GM23338 (cell line): Measurements from ENCODE around the gene BHLHE41. TPM values are rescaled to one million over a fixed set of nuclear protein-coding genes. Genes with fewer than 3 reads are reported as not detected.

ENCODE experiments used
- ATAC-seq: fragments of 200-7000 bp; cut with Tn5 transposase; 3 replicates; pipeline ENCODE4 v1.9.1; 2020
- DNase-seq: peaks from one replicate; pipeline ENCODE4 v3.0.0-alpha.2; 2015; ENCODE audit warnings: low spot score
- H2AFZ ChIP-seq: fragments of 200-600 bp; sonication (generic); 2 replicates; pipeline ENCODE4 v1.8.0; 2016; ENCODE audit warnings: antibody characterized with exemption, mild to moderate bottlenecking, moderate library complexity
- H3F3A ChIP-seq: fragments of 200-600 bp; sonication (generic); replicated peaks from 2 replicates; pipeline ENCODE4 v1.8.0; 2017; ENCODE audit warnings: antibody characterized with exemption, mixed run types, low read depth
- H3K27ac ChIP-seq: fragments of 200-600 bp; sonication (generic); 2 replicates; pipeline ENCODE4 v1.6.1; 2016; ENCODE audit warnings: low read depth
- H3K27me3 ChIP-seq: fragments of 200-600 bp; sonication (generic); 2 replicates; pipeline ENCODE4 v1.8.0; 2016; ENCODE audit warnings: mild to moderate bottlenecking, mixed run types, moderate library complexity; ENCODE audit not compliant: insufficient read depth
- H3K36me3 ChIP-seq: fragments of 200-600 bp; sonication (generic); 2 replicates; pipeline ENCODE4 v1.8.0; 2016; ENCODE audit warnings: mild to moderate bottlenecking; ENCODE audit not compliant: insufficient read depth
- H3K4me1 ChIP-seq: fragments of 200-600 bp; sonication (generic); 2 replicates; pipeline ENCODE4 v1.8.0; 2016; ENCODE audit warnings: mild to moderate bottlenecking, moderate library complexity; ENCODE audit not compliant: insufficient read depth
- H3K4me2 ChIP-seq: fragments of 200-600 bp; sonication (generic); 2 replicates; pipeline ENCODE4 v1.7.1; 2017; ENCODE audit warnings: mixed run types
- H3K4me3 ChIP-seq: fragments of 200-600 bp; sonication (generic); 2 replicates; pipeline ENCODE4 v1.6.1; 2016; ENCODE audit warnings: mixed run types
- H3K79me2 ChIP-seq: fragments of 200-600 bp; sonication (generic); replicated peaks from 2 replicates; pipeline ENCODE4 v1.8.0; 2017; ENCODE audit warnings: mild to moderate bottlenecking; ENCODE audit not compliant: insufficient read depth
- H3K9me2 ChIP-seq: fragments of 200-600 bp; sonication (generic); 2 replicates; pipeline ENCODE4 v1.8.0; 2017; ENCODE audit not compliant: insufficient read depth
- H4K20me1 ChIP-seq: fragments of 200-600 bp; sonication (generic); replicated peaks from 2 replicates; pipeline ENCODE4 v1.8.0; 2017; ENCODE audit warnings: mild to moderate bottlenecking; ENCODE audit not compliant: insufficient read depth
- H3K27ac Mint-ChIP-seq: 2 replicates; pipeline ENCODE4 v1.8.0; 2020; ENCODE audit warnings: inconsistent platforms, mild to moderate bottlenecking, moderate library complexity, mixed read lengths
- H3K27me3 Mint-ChIP-seq: 3 replicates; pipeline ENCODE4 v1.8.0; 2022; ENCODE audit warnings: low read depth, mild to moderate bottlenecking, moderate library complexity, mixed read lengths, inconsistent platforms; ENCODE audit not compliant: insufficient read depth, poor library complexity
- H3K36me3 Mint-ChIP-seq: 3 replicates; pipeline ENCODE4 v1.8.0; 2021; ENCODE audit warnings: low read depth, mild to moderate bottlenecking, inconsistent platforms, moderate library complexity, mixed read lengths
- H3K4me1 Mint-ChIP-seq: 3 replicates; pipeline ENCODE4 v1.8.0; 2020; ENCODE audit warnings: mild to moderate bottlenecking, inconsistent platforms, mixed read lengths
- H3K4me3 Mint-ChIP-seq: 3 replicates; pipeline ENCODE4 v1.8.0; 2021; ENCODE audit warnings: moderate library complexity, mild to moderate bottlenecking, inconsistent platforms, mixed read lengths
- H3K9me3 Mint-ChIP-seq: 3 replicates; pipeline ENCODE4 v1.8.0; 2020; ENCODE audit warnings: moderate library complexity, mild to moderate bottlenecking, inconsistent platforms, mixed read lengths
- EZH2 ChIP-seq: fragments of 200-600 bp; sonication (generic); IDR thresholded peaks from one replicate; pipeline ENCODE4 v1.8.0; 2017; ENCODE audit warnings: antibody characterized with exemption, mild to moderate bottlenecking, low read depth; ENCODE audit not compliant: unreplicated experiment
- JUNB ChIP-seq: IDR thresholded peaks from one replicate; pipeline ENCODE4 v1.6.1; 2016; ENCODE audit warnings: antibody characterized with exemption; ENCODE audit not compliant: unreplicated experiment
- NANOG ChIP-seq: IDR thresholded peaks from 2 replicates; pipeline ENCODE4 v1.6.1; 2016; ENCODE audit warnings: antibody characterized with exemption, borderline replicate concordance
- STAT1 ChIP-seq: IDR thresholded peaks from one replicate; pipeline ENCODE4 v1.6.1; 2016; ENCODE audit warnings: antibody characterized with exemption; ENCODE audit not compliant: unreplicated experiment
- ZNF114 ChIP-seq: fragments of 250-450 bp; sonication (Bioruptor Pico); IDR thresholded peaks from 2 replicates; pipeline ENCODE4 v1.5.0; 2020; ENCODE audit warnings: mild to moderate bottlenecking, moderate library complexity
- ZNF331 ChIP-seq: fragments of 250-450 bp; sonication (Bioruptor Pico); IDR thresholded peaks from 2 replicates; pipeline ENCODE4 v1.5.0; 2020; ENCODE audit warnings: low read depth, mild to moderate bottlenecking, moderate library complexity
- polyA plus RNA-seq: library from polyadenylated mRNA; unstranded; fragments of >200 nt; fragmentation: Nextera tagmentation; extraction: Ambion mirVana; gene quantifications from 2 replicates; pipeline ENCODE4 v1.2.1, GENCODE V29; 2016
- total RNA-seq: library from RNA; depleted of rRNA; stranded (reverse); fragments of >200 nt; shearing (Covaris generic); gene quantifications from 2 replicates; pipeline ENCODE4 v1.2.3, GENCODE V29; 2014
- TF ChIP-seq, protein P1 (sequence below): IDR thresholded peaks from 2 replicates; pipeline ENCODE4 v1.6.1; 2016; ENCODE audit warnings: antibody characterized with exemption
- TF ChIP-seq, protein P2 (sequence below): fragments of 250-450 bp; sonication (Bioruptor Pico); IDR thresholded peaks from 2 replicates; pipeline ENCODE4 v1.5.0; 2020; ENCODE audit warnings: mild to moderate bottlenecking, moderate library complexity

BHLHE41 gene
- total and polyA plus RNA-seq, 2 experiments from 2014 or later = 1.6 to 2.9 TPM

- TF ChIP-seq, protein P1, sequence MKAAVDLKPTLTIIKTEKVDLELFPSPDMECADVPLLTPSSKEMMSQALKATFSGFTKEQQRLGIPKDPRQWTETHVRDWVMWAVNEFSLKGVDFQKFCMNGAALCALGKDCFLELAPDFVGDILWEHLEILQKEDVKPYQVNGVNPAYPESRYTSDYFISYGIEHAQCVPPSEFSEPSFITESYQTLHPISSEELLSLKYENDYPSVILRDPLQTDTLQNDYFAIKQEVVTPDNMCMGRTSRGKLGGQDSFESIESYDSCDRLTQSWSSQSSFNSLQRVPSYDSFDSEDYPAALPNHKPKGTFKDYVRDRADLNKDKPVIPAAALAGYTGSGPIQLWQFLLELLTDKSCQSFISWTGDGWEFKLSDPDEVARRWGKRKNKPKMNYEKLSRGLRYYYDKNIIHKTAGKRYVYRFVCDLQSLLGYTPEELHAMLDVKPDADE = no peak
- no peak for TF ChIP-seq NANOG
- no peak for TF ChIP-seq STAT1
- TF ChIP-seq JUNB = no peak
- TF ChIP-seq EZH2 = no peak
Observed at GRCh38 chr12:26130728-26131127, 5.9 kb upstream of the BHLHE41 start (continued).

DNA sequence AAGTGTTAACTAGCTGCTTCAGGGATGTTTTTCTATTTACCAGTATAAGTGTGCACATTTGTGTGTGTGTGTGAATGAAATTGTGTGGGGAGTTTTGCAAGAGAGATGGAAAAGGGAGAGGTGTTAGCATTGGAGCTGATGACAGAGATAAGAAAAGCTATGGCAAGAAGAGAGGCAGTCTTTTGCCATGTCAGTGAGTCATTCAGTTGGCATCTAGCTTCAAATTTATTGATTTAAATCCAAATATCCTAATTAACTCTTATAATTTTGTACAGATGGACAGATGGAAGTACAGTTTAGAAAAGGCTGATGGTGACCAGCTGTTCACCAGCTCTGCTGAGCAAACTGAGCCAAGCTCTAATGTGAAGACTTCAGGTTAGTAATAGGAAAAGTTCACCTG lies 3.3 kb upstream of the BHLHE41 start:
- peaks cover 84% of the 10 kb centered on the region for H3K27me3 ChIP-seq
- no peak for TF ChIP-seq NANOG
- TF ChIP-seq JUNB = no peak
- TF ChIP-seq ZNF331 (CRISPR knock-in tag) = no peak
- no peak overlapping the region for H3K27ac ChIP-seq
- H3K9me2 ChIP-seq = no peaks in the 10 kb centered on the region
- 0 out of 2 replicates have a peak, but pooled peaks cover 4% of the 10 kb centered on the region for H4K20me1 ChIP-seq
- no peak overlapping the region for H3K4me3 ChIP-seq
- H3K79me2 ChIP-seq = no peaks in the 10 kb centered on the region
- Mint-ChIP-seq H3K27ac (no peak overlapping the region), H3K4me3 (no peak overlapping the region), H3K4me1 (peaks cover 33% of the 10 kb centered on the region), H3K9me3 (peaks cover 2% of the 10 kb centered on the region; the same call in 1 of the 3 replicates), H3K36me3 (no peaks in the 10 kb centered on the region), H3K27me3 (peaks cover 61% of the 10 kb centered on the region)
- ATAC-seq (no peak), DNase-seq (no peak)
- H3K36me3 ChIP-seq = no peaks in the 10 kb centered on the region
- peaks cover 25% of the 10 kb centered on the region for H3K4me1 ChIP-seq
- H3K4me2 ChIP-seq = no peak overlapping the region
- no peak overlapping the region for H2AFZ ChIP-seq
- H3F3A ChIP-seq = peaks cover 13% of the 10 kb centered on the region; the same call in 1 of the 2 replicates

- Histone ChIP-seq H3K4me3 (peak overlapping the region; percentile 90), H3K36me3 (no peaks in the 10 kb centered on the region), H3K27ac (no peak overlapping the region), H4K20me1 (0 out of 2 replicates have a peak, but pooled peaks cover 4% of the 10 kb centered on the region), H3K79me2 (no peaks in the 10 kb centered on the region), H2AFZ (no peak overlapping the region), H3K9me2 (no peaks in the 10 kb centered on the region), H3K4me2 (peak overlapping the region; percentile 99), H3K27me3 (peaks cover 90% of the 10 kb centered on the region), H3K4me1 (peaks cover 25% of the 10 kb centered on the region), H3F3A (peaks cover 13% of the 10 kb centered on the region; the same call in 1 of the 2 replicates)
- DNase-seq = no peak
- Mint-ChIP-seq H3K36me3 (no peaks in the 10 kb centered on the region), H3K27ac (no peak overlapping the region), H3K4me3 (peak overlapping the region; percentile 86), H3K9me3 (peaks cover 2% of the 10 kb centered on the region; the same call in 1 of the 3 replicates), H3K27me3 (peaks cover 65% of the 10 kb centered on the region), H3K4me1 (peaks cover 37% of the 10 kb centered on the region)
- no peak for ATAC-seq
- TF ChIP-seq STAT1 (no peak), ZNF114 (CRISPR knock-in tag) (no peak)
- TF ChIP-seq, protein P2, sequence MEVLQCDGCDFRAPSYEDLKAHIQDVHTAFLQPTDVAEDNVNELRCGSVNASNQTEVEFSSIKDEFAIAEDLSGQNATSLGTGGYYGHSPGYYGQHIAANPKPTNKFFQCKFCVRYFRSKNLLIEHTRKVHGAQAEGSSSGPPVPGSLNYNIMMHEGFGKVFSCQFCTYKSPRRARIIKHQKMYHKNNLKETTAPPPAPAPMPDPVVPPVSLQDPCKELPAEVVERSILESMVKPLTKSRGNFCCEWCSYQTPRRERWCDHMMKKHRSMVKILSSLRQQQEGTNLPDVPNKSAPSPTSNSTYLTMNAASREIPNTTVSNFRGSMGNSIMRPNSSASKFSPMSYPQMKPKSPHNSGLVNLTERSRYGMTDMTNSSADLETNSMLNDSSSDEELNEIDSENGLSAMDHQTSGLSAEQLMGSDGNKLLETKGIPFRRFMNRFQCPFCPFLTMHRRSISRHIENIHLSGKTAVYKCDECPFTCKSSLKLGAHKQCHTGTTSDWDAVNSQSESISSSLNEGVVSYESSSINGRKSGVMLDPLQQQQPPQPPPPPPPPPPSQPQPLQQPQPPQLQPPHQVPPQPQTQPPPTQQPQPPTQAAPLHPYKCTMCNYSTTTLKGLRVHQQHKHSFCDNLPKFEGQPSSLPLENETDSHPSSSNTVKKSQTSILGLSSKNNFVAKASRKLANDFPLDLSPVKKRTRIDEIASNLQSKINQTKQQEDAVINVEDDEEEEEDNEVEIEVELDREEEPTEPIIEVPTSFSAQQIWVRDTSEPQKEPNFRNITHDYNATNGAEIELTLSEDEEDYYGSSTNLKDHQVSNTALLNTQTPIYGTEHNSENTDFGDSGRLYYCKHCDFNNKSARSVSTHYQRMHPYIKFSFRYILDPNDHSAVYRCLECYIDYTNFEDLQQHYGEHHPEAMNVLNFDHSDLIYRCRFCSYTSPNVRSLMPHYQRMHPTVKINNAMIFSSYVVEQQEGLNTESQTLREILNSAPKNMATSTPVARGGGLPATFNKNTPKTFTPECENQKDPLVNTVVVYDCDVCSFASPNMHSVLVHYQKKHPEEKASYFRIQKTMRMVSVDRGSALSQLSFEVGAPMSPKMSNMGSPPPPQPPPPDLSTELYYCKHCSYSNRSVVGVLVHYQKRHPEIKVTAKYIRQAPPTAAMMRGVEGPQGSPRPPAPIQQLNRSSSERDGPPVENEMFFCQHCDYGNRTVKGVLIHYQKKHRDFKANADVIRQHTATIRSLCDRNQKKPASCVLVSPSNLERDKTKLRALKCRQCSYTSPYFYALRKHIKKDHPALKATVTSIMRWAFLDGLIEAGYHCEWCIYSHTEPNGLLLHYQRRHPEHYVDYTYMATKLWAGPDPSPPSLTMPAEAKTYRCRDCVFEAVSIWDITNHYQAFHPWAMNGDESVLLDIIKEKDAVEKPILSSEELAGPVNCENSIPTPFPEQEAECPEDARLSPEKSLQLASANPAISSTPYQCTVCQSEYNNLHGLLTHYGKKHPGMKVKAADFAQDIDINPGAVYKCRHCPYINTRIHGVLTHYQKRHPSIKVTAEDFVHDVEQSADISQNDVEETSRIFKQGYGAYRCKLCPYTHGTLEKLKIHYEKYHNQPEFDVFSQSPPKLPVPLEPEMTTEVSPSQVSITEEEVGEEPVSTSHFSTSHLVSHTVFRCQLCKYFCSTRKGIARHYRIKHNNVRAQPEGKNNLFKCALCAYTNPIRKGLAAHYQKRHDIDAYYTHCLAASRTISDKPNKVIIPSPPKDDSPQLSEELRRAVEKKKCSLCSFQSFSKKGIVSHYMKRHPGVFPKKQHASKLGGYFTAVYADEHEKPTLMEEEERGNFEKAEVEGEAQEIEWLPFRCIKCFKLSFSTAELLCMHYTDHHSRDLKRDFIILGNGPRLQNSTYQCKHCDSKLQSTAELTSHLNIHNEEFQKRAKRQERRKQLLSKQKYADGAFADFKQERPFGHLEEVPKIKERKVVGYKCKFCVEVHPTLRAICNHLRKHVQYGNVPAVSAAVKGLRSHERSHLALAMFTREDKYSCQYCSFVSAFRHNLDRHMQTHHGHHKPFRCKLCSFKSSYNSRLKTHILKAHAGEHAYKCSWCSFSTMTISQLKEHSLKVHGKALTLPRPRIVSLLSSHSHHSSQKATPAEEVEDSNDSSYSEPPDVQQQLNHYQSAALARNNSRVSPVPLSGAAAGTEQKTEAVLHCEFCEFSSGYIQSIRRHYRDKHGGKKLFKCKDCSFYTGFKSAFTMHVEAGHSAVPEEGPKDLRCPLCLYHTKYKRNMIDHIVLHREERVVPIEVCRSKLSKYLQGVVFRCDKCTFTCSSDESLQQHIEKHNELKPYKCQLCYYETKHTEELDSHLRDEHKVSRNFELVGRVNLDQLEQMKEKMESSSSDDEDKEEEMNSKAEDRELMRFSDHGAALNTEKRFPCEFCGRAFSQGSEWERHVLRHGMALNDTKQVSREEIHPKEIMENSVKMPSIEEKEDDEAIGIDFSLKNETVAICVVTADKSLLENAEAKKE (CRISPR knock-in tag) = no peak
Observed at GRCh38 chr12:26127404-26127803, 2.6 kb upstream of the BHLHE41 start.
